Ecto neural progenitor cell (in vitro differentiated cells): Measurements from ENCODE around the gene MNT.

ENCODE experiments used
- DNase-seq: peaks from one replicate; pipeline ENCODE4 v3.0.0-alpha.2; 2018; ENCODE audit warnings: low spot score

Gene MNT

GRCh38 chr17:2416010-2416734 is 15.3 kb upstream of the MNT start:
- DNase-seq = peak; percentile 94

GRCh38 chr17:2415081-2415480 is 14.2 kb upstream of the MNT start:
- DNase-seq = no peak

DNA sequence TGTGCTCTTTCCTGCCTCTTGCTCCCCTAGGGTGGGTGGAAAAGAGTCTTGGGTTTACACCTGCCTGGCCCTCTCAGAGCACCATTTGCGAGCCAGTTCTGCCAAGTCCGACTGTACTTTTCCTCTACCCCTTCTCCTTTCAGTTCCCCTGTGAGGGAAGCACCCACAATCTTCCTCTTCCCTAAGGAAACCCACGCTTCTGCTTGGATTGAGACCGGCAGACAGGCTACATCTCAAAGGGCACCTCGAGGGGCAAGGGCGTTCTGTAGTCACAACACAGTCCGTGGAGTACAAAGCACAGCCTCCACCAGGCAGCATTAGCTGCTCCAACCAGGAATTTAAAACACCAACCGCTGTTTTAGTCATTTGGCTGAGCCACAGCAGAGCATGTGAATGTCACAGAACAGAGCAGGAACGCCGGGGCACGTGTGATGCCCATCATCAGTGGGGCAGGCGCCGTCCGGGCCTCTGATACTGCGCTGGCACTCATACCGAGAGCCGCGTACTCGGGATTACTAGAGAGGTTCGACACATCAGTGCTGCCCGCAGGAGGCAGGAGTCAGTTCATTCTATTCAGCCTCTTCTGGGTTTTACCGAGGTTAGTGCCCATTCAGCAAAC is 13.7 kb upstream of the MNT start:
- peak; percentile 43 for DNase-seq

DNA sequence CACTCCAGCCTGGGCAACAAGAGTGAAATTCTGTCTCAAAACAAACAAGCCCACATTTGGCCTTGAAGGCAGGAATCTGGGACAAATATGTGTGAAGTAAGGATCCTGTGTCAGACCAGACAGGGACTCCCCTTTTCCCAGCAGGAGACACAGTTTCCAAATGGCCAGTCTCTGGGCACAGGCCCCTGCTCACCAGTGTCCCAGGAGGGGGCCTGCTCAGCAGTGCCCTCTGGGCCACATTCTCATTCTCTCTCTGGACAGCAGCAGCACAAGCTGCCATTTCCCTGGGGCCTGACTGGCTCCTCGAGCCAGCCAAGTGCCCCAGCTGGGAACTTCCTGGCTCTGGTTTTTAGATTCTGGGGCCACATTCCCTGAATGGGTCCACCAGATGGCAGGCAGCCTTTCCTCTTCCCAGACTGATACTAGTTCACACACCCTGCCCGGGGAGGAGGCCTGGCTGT is 11.7 kb upstream of the MNT start:
- peak; percentile 53 for DNase-seq

GRCh38 chr17:2410951-2411350 is 10.1 kb upstream of the MNT start:
- no peak for DNase-seq

GRCh38 chr17:2406903-2407790 is 6.3 kb upstream of the MNT start:
- peak; percentile 51 for DNase-seq

DNA sequence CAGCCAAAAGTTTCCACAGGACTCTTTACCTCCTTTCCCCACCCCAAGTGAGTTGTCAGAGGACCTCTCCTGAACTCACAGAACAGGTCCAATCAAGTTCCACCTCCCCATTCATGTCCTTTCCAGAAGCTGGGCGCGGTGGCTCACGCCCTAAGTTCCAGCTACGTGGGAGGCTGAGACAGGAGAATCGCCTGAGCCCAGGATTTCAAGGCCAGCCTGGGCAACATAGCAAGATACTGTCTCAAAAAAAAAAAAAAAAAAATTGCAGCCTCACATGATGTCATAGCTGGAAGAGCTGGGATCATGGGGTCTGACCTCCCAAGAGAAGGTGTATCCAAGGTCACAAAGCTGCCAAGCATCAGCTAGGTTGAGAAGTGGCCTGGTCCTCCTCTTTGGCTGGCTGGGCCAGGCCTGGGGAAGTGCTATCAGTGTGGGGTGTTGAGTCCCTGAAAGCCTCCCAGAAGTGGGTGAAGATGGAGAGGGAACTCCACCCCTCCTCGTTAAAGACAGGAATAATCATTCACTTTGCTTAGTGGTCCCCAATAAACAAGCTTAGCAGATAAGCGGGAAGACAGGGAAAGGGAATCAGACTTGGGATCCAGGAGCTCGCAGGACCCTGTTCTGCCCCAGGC is 5.5 kb upstream of the MNT start:
- DNase-seq = no peak

GRCh38 chr17:2405247-2405926 is 4.5 kb upstream of the MNT start:
- DNase-seq = peak; percentile 46

GRCh38 chr17:2403044-2403443 is 2.2 kb upstream of the MNT start:
- no peak for DNase-seq

GRCh38 chr17:2402544-2402943 is 1.7 kb upstream of the MNT start:
- DNase-seq = peak; percentile 66

DNA sequence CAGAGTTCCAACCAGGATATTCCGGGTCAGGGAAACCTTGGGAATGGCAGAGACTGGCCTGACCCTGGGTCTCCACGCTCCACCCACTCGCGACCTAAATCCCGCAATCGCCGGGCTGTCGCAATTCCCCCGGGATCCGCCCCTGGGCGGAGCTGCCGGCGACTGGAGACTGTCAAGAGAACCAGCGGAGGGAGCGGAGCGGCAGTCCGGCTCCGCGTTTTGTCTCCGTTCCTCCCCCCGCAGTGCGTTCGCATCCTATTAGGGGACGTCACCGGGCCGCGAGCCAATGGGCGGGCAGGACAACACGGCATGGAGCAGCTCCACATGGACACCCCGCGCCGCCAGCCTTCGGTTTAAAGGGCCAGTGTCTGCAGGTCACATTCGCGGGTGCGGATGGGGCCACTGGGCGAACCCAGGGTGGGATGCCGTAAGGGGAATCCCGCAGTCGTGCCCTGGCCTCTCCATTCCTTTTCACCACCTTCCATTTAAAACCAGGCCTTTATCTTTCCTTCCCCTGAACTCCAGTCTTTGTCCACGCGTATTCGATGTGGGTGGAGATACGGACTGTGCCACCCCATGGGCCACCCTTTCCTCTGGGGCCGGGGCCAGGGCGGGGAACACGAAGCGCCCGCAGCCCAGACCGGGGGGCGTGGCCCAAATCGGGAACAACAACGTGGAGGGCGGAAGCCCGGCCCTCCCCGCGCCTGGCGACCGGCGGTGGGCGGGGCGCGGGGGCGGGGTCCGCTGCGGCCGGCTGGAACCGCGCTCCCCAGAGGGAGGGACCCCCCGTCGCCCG is 764 bp upstream of the MNT start:
- peak; percentile 100 for DNase-seq

- DNase-seq = peak; percentile 88
Observed at GRCh38 chr17:2400474-2400866, 390 bp downstream of the MNT start.

DNA sequence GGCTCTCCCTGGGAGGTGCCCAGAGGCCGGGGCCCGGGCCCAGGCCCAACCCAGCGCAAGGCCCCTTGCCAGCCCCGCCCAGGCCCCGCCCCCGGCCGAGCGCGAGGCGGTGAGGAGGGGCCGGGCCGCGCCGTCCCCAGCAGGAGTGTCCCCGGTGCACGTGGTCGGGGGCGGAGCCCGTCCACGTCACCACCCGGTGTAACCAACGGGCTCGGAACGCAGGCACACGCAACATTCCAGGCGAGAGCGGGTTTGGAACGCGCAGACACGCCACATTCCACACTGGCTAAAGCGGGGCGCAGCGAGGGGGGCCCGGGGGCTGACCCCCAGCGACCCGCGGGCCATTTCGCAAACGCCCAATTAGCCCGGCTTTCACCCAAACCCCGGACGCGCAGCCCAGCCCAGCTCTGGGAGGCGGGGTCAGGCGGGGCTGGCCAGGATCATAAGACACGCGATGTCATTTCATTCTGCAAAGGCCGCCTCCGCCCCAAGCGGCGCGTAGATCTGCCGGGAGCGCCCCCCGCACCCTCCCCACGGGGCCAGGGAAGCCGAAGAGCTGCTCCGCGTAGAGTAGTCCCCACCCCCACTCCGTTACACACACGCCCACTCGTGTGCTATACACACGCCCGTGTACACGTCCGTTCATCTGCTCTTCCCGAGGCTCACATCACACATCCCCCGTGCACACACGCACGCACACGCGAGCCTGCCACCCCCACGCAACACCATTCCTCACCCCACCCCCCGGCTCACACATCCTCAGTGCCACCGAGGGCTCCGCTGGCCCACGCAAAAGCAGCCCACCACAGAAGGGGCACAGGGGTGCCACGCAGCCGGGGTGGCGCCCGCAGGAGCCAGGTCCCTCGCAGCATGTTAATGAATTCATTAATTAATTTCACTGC is 1.0 kb downstream of the MNT start:
- DNase-seq = peak; percentile 99

- DNase-seq = peak; percentile 78
Observed at GRCh38 chr17:2398655-2399571, 1.9 kb downstream of the MNT start.

GRCh38 chr17:2398182-2398581 is 2.7 kb downstream of the MNT start:
- DNase-seq = no peak

DNA sequence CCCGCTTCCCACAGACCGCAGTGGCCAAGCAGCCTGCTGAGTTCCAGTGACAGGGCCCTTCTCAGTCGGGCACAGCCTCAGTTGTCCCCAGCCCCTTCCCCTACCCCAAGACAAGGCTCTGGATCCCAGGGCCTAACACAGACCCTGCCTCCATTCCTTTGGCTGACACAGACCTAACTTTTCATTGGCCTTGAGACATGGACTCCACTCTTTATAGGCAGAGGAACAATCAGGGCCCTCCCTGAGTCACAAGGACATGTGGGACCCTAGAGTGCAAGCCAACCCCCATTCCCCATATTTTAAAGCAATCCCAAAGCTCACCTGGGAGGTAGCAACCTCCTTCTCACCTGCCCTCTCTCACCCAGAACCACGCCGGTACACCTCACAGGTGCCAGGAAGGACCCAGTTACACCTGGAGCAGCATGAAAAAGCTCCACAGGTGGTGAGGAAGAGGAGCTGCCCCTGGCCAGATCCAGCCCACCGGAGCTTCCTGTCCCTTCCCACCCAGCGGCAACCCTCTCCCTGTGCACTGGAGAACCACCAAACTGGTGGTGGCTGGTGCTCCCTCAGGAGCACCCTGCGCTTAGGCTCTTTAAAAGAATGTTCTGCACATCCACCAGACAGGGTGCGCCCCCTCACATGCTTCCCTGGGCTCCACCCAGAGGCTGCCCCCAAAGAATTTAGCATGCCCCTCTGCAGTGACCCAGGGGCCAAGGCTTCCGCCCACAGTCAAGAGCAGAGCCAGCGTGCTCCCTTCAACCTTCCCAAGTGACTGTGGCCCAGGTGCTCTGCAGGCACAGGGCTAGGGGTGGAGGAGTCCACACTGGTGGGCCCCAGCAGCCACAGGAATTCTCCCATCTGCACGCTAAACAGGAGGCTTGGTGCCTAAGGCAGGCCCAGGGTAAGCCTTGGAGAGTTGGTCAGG is 3.4 kb downstream of the MNT start:
- no peak for DNase-seq

DNA sequence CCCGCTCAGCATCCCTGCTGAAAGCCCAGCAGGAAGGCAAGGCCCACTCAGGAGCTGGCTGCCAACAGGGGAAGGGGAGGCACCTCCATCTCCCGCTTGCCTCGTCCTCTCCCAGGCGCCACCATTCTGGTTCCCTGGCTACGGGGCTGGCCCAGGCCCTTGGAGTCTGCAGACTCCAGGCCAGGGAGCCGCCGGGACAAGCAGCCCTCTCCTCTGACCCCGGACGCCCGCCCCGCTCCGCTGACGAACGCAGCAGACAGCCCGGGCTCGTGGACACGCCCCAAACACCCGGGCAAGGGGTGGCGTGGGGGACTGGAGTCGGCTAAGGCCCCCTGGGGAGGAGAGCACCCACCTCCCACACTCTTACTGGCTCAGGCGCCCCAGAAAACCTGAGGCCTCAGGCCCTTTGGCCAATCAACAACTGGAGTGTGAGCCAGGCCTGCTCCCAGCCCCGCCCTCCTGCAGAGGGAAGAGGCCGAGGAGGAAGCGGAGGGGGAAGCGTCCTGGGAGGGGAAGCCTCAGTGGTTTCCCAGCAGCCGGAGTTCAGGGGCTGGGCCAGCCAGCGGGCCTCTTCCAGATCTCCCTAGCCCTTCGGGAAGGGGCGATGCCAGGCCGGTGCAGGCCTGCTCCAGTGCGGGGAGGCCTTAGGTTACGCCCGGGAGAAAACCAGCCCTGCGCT is 4.2 kb downstream of the MNT start:
- peak; percentile 96 for DNase-seq
